ENCODE results near the gene LAMC3.

The LAMC3 gene

GRCh38 chr9:131028221-131028884 lies 19.4 kb downstream of the LAMC3 start:
- Histone ChIP-seq H3K27me3 (replicated peaks in 2 of 5; ENCODE audit: control insufficient read depth in 4 of 5, insufficient read depth in 5 of 5, low read length in 4 of 5) (peaks cover 0 to 5% (median 1%) of the 10 kb centered on the region in 5 experiments), H3K4me3 (ENCODE audit: control insufficient read depth in 1 of 7, extremely low read depth in 1 of 7, insufficient read depth in 4 of 7, low read depth in 2 of 7, low read length in 6 of 7) (no peak overlapping the region), H3K9me3 (ENCODE audit: control extremely low read depth in 1 of 5, control insufficient read depth in 4 of 5, insufficient read depth in 2 of 5, low read depth in 1 of 5, low read length in 4 of 5) (no peaks in the 10 kb centered on the region), H3K27ac (ENCODE audit: insufficient read depth in 1 of 2, low read depth in 1 of 2, low read length in 2 of 2, poor library complexity in 1 of 2, severe bottlenecking in 2 of 2) (no peak overlapping the region), H3K36me3 (ENCODE audit: control insufficient read depth in 4 of 4, insufficient read depth in 4 of 4, low read length in 3 of 4) (no peaks in the 10 kb centered on the region), H3K4me1 (ENCODE audit: control extremely low read depth in 1 of 4, control insufficient read depth in 4 of 4, insufficient read depth in 4 of 4, low read length in 3 of 4) (no peaks in the 10 kb centered on the region)
- WGBS (ENCODE audit: insufficient coverage): 95% methylated on average over 21 of the region's 24 CpGs
- POLR2A ChIA-PET: interaction anchor here (0.6 kb wide), 3 partner anchors 11 to 580 kb away, joined by 3 to 5 read pairs (median 3); no protein-coding TSS in a partner anchor
- CTCF ChIA-PET: interaction anchor here (2.1 kb wide), 1 partner anchor 18 kb away, joined by 5 read pairs; no protein-coding TSS in a partner anchor
- DNase-seq: no peak

GRCh38 chr9:131028931-131029573 lies 20.1 kb downstream of the LAMC3 start:
- no peak overlapping the region for H3K4me3 ChIP-seq (ENCODE audit: control insufficient read depth in 1 of 7, extremely low read depth in 1 of 7, insufficient read depth in 4 of 7, low read depth in 2 of 7, low read length in 6 of 7)
- H3K27ac ChIP-seq (ENCODE audit: insufficient read depth in 1 of 2, low read depth in 1 of 2, low read length in 2 of 2, poor library complexity in 1 of 2, severe bottlenecking in 2 of 2): no peak overlapping the region
- H3K36me3 ChIP-seq (ENCODE audit: control insufficient read depth in 4 of 4, insufficient read depth in 4 of 4, low read length in 3 of 4): no peaks in the 10 kb centered on the region
- H3K4me1 ChIP-seq (ENCODE audit: control extremely low read depth in 1 of 4, control insufficient read depth in 4 of 4, insufficient read depth in 4 of 4, low read length in 3 of 4): peaks cover 0 to 4% (median 0%) of the 10 kb centered on the region in 4 experiments
- no peaks in the 10 kb centered on the region for H3K9me3 ChIP-seq (ENCODE audit: control extremely low read depth in 1 of 5, control insufficient read depth in 4 of 5, insufficient read depth in 2 of 5, low read depth in 1 of 5, low read length in 4 of 5)
- DNase-seq: no peak
- ChIA-PET POLR2A (interaction anchor here (0.6 kb wide), 1 partner anchor 85 kb away, joined by 3 read pairs; no protein-coding TSS in a partner anchor), CTCF (interaction anchor here (1.6 to 2.1 kb wide), 2 partner anchors 17 to 159 kb away, joined by 4 to 5 read pairs; no protein-coding TSS in a partner anchor)
- 98% methylated on average over 13 of the region's 14 CpGs for WGBS (ENCODE audit: insufficient coverage)
- peaks cover 0 to 5% (median 0%) of the 10 kb centered on the region in 5 experiments for H3K27me3 ChIP-seq (replicated peaks in 2 of 5; ENCODE audit: control insufficient read depth in 4 of 5, insufficient read depth in 5 of 5, low read length in 4 of 5)

GRCh38 chr9:131029574-131029952 lies 20.6 kb downstream of the LAMC3 start:
- ChIA-PET POLR2A (no interaction called here), CTCF (interaction anchor here (1.6 kb wide), 1 partner anchor 159 kb away, joined by 4 read pairs; no protein-coding TSS in a partner anchor)
- H3K4me1 ChIP-seq (ENCODE audit: control extremely low read depth in 1 of 4, control insufficient read depth in 4 of 4, insufficient read depth in 4 of 4, low read length in 3 of 4): peaks cover 0 to 4% (median 0%) of the 10 kb centered on the region in 4 experiments
- no peak overlapping the region for H3K27ac ChIP-seq (ENCODE audit: insufficient read depth in 1 of 2, low read depth in 1 of 2, low read length in 2 of 2, poor library complexity in 1 of 2, severe bottlenecking in 2 of 2)
- 97% methylated on average over 3 of the region's 3 CpGs for WGBS (ENCODE audit: insufficient coverage)
- no peaks in the 10 kb centered on the region for H3K9me3 ChIP-seq (ENCODE audit: control extremely low read depth in 1 of 5, control insufficient read depth in 4 of 5, insufficient read depth in 2 of 5, low read depth in 1 of 5, low read length in 4 of 5)
- H3K27me3 ChIP-seq (replicated peaks in 2 of 5; ENCODE audit: control insufficient read depth in 4 of 5, insufficient read depth in 5 of 5, low read length in 4 of 5): peaks cover 0 to 3% (median 0%) of the 10 kb centered on the region in 5 experiments
- no peak for DNase-seq
- H3K36me3 ChIP-seq (ENCODE audit: control insufficient read depth in 4 of 4, insufficient read depth in 4 of 4, low read length in 3 of 4): no peaks in the 10 kb centered on the region
- H3K4me3 ChIP-seq (ENCODE audit: control insufficient read depth in 1 of 7, extremely low read depth in 1 of 7, insufficient read depth in 4 of 7, low read depth in 2 of 7, low read length in 6 of 7): no peak overlapping the region

- Histone ChIP-seq H3K9me3 (ENCODE audit: control extremely low read depth in 1 of 5, control insufficient read depth in 4 of 5, insufficient read depth in 2 of 5, low read depth in 1 of 5, low read length in 4 of 5) (no peaks in the 10 kb centered on the region), H3K4me3 (ENCODE audit: control insufficient read depth in 1 of 7, extremely low read depth in 1 of 7, insufficient read depth in 4 of 7, low read depth in 2 of 7, low read length in 6 of 7) (no peak overlapping the region), H3K27me3 (replicated peaks in 2 of 5; ENCODE audit: control insufficient read depth in 4 of 5, insufficient read depth in 5 of 5, low read length in 4 of 5) (peaks cover 0 to 1% (median 0%) of the 10 kb centered on the region in 5 experiments), H3K36me3 (ENCODE audit: control insufficient read depth in 4 of 4, insufficient read depth in 4 of 4, low read length in 3 of 4) (no peaks in the 10 kb centered on the region), H3K27ac (ENCODE audit: insufficient read depth in 1 of 2, low read depth in 1 of 2, low read length in 2 of 2, poor library complexity in 1 of 2, severe bottlenecking in 2 of 2) (no peak overlapping the region), H3K4me1 (ENCODE audit: control extremely low read depth in 1 of 4, control insufficient read depth in 4 of 4, insufficient read depth in 4 of 4, low read length in 3 of 4) (peaks cover 0 to 4% (median 0%) of the 10 kb centered on the region in 4 experiments)
- ChIA-PET CTCF (interaction anchor here (0.9 to 1.7 kb wide), 6 partner anchors 8 to 160 kb away, joined by 3 to 6 read pairs (median 4); no protein-coding TSS in a partner anchor), POLR2A (no interaction called here)
- DNase-seq: no peak
- 93% methylated on average over 11 of the region's 13 CpGs for WGBS (ENCODE audit: insufficient coverage)
Observed at GRCh38 chr9:131030239-131031004, 21.4 kb downstream of the LAMC3 start.

- CTCF ChIA-PET: interaction anchor here (0.9 to 1.7 kb wide), 6 partner anchors 9 to 161 kb away, joined by 3 to 6 read pairs (median 4); no protein-coding TSS in a partner anchor
Observed at GRCh38 chr9:131031005-131031641, 22.1 kb downstream of the LAMC3 start.

GRCh38 chr9:131031642-131032005 lies 22.6 kb downstream of the LAMC3 start:
- CTCF ChIA-PET: interaction anchor here (0.6 to 1.7 kb wide), 5 partner anchors 9 to 435 kb away, joined by 3 to 6 read pairs (median 4); no protein-coding TSS in a partner anchor
- POLR2A ChIA-PET: no interaction called here

More at GRCh38 chr9:131031005-131031641, 22.1 kb downstream of the LAMC3 start:
- H3K4me1 ChIP-seq (ENCODE audit: control extremely low read depth in 1 of 4, control insufficient read depth in 4 of 4, insufficient read depth in 4 of 4, low read length in 3 of 4): peaks cover 0 to 4% (median 0%) of the 10 kb centered on the region in 4 experiments
- POLR2A ChIA-PET: no interaction called here
- H3K27ac ChIP-seq (ENCODE audit: insufficient read depth in 1 of 2, low read depth in 1 of 2, low read length in 2 of 2, poor library complexity in 1 of 2, severe bottlenecking in 2 of 2): no peak overlapping the region
- no peaks in the 10 kb centered on the region for H3K36me3 ChIP-seq (ENCODE audit: control insufficient read depth in 4 of 4, insufficient read depth in 4 of 4, low read length in 3 of 4)
- H3K9me3 ChIP-seq (ENCODE audit: control extremely low read depth in 1 of 5, control insufficient read depth in 4 of 5, insufficient read depth in 2 of 5, low read depth in 1 of 5, low read length in 4 of 5): no peaks in the 10 kb centered on the region
- 97% methylated on average over 17 of the region's 17 CpGs for WGBS (ENCODE audit: insufficient coverage)
- H3K27me3 ChIP-seq (replicated peaks in 2 of 5; ENCODE audit: control insufficient read depth in 4 of 5, insufficient read depth in 5 of 5, low read length in 4 of 5): no peaks in the 10 kb centered on the region
- H3K4me3 ChIP-seq (ENCODE audit: control insufficient read depth in 1 of 7, extremely low read depth in 1 of 7, insufficient read depth in 4 of 7, low read depth in 2 of 7, low read length in 6 of 7): no peak overlapping the region
- no peak for DNase-seq

More at GRCh38 chr9:131031642-131032005, 22.6 kb downstream of the LAMC3 start:
- no peak overlapping the region for H3K4me3 ChIP-seq (ENCODE audit: control insufficient read depth in 1 of 7, extremely low read depth in 1 of 7, insufficient read depth in 4 of 7, low read depth in 2 of 7, low read length in 6 of 7)
- H3K4me1 ChIP-seq (ENCODE audit: control extremely low read depth in 1 of 4, control insufficient read depth in 4 of 4, insufficient read depth in 4 of 4, low read length in 3 of 4): peaks cover 0 to 4% (median 0%) of the 10 kb centered on the region in 4 experiments
- no peaks in the 10 kb centered on the region for H3K36me3 ChIP-seq (ENCODE audit: control insufficient read depth in 4 of 4, insufficient read depth in 4 of 4, low read length in 3 of 4)
- DNase-seq: no peak
- WGBS (ENCODE audit: insufficient coverage): 87% methylated on average over 5 of the region's 7 CpGs
- H3K27ac ChIP-seq (ENCODE audit: insufficient read depth in 1 of 2, low read depth in 1 of 2, low read length in 2 of 2, poor library complexity in 1 of 2, severe bottlenecking in 2 of 2): no peak overlapping the region
- no peaks in the 10 kb centered on the region for H3K27me3 ChIP-seq (replicated peaks in 2 of 5; ENCODE audit: control insufficient read depth in 4 of 5, insufficient read depth in 5 of 5, low read length in 4 of 5)
- H3K9me3 ChIP-seq (ENCODE audit: control extremely low read depth in 1 of 5, control insufficient read depth in 4 of 5, insufficient read depth in 2 of 5, low read depth in 1 of 5, low read length in 4 of 5): no peaks in the 10 kb centered on the region

All from common myeloid progenitor, CD34-positive (primary cell).